SK-N-SH (cell line): ENCODE measurements around the gene CLINT1. TPM values are rescaled to one million over a fixed set of nuclear protein-coding genes. Genes with fewer than 3 reads are reported as not detected.

ENCODE experiments used
- CTCF ChIA-PET: fragments of 300-600, 350-600 bp; formaldehyde crosslinking; extraction: SDS; loops from one replicate; lab custom pipeline; 2021; lab: Yijun Ruan, JAX
- POLR2A ChIA-PET: fragments of 350-600 bp; sonication (Branson Sonifier 250); formaldehyde crosslinking; extraction: SDS; loops from one replicate; lab custom pipeline; 2020; ENCODE audit warnings: antibody characterized with exemption, inconsistent platforms; lab: Yijun Ruan, JAX
- DNase-seq: peaks from one replicate; pipeline ENCODE4 v3.0.0; 2012
- H2AFZ ChIP-seq: fragments of 200-600 bp; sonication (generic); 2 replicates; pipeline ENCODE4 v1.8.1; 2016; ENCODE audit warnings: antibody characterized with exemption, mild to moderate bottlenecking, low read depth
- H3F3A ChIP-seq: fragments of 200-600 bp; sonication (generic); replicated peaks from 2 replicates; pipeline ENCODE3; 2016; ENCODE audit warnings: antibody characterized with exemption, mild to moderate bottlenecking; ENCODE audit not compliant: insufficient read depth
- H3K27ac ChIP-seq, 2 experiments: fragments of 200-500 bp in 1 of 2; fragments of 200-600 bp in 1 of 2; sonication (Bioruptor generic) in 1 of 2; sonication (generic), shearing (Covaris generic) in 1 of 2; 2 replicates each; pipeline versions ENCODE4 v1.5.1 to v1.6.1; 2014 to 2016; ENCODE audit warnings: low read depth in 2 of 2, inconsistent platforms in 1 of 2, low read length in 1 of 2, mild to moderate bottlenecking in 1 of 2, mixed read lengths in 1 of 2
- H3K27me3 ChIP-seq: fragments of 200-600 bp; sonication (generic), shearing (Covaris generic); 2 replicates; pipeline ENCODE4 v1.6.1; 2016; ENCODE audit warnings: mixed run types; ENCODE audit not compliant: insufficient read depth
- H3K36me3 ChIP-seq, 2 experiments: fragments of 200-500 bp in 1 of 2; fragments of 200-600 bp in 1 of 2; sonication (Bioruptor generic) in 1 of 2; sonication (generic) in 1 of 2; replicated peaks in 1 of 2; 2 replicates each; pipeline versions ENCODE3 to v1.5.1; 2014 to 2016; ENCODE audit warnings: low read length in 1 of 2, mild to moderate bottlenecking in 1 of 2; ENCODE audit not compliant: insufficient read depth in 2 of 2, control insufficient read depth in 1 of 2
- H3K4me1 ChIP-seq, 2 experiments: fragments of 200-500 bp in 1 of 2; fragments of 200-600 bp in 1 of 2; sonication (Bioruptor generic) in 1 of 2; sonication (generic), shearing (Covaris generic) in 1 of 2; 2 replicates each; pipeline versions ENCODE4 v1.5.1 to v1.6.1; 2014 to 2016; ENCODE audit warnings: low read depth in 1 of 2, low read length in 1 of 2, mixed run types in 1 of 2; ENCODE audit not compliant: insufficient read depth in 2 of 2, control insufficient read depth in 1 of 2
- H3K4me2 ChIP-seq: fragments of 200-600 bp; sonication (generic), shearing (Covaris generic); 2 replicates; pipeline ENCODE4 v1.6.1; 2017; ENCODE audit warnings: mixed run types
- H3K4me3 ChIP-seq, 2 experiments: fragments of 200-500 bp in 1 of 2; fragments of 200-600 bp in 1 of 2; sonication (Bioruptor generic) in 1 of 2; sonication (generic), shearing (Covaris generic) in 1 of 2; 2 replicates each; pipeline versions ENCODE4 v1.5.1 to v1.8.1; 2014 to 2016; ENCODE audit warnings: low read depth in 2 of 2, inconsistent platforms in 1 of 2, low read length in 1 of 2, mild to moderate bottlenecking in 1 of 2, mixed read lengths in 1 of 2, moderate library complexity in 1 of 2
- H3K79me2 ChIP-seq: fragments of 200-600 bp; sonication (generic); 2 replicates; pipeline ENCODE4 v1.8.1; 2017; ENCODE audit warnings: mild to moderate bottlenecking; ENCODE audit not compliant: insufficient read depth
- H3K9ac ChIP-seq: fragments of 200-600 bp; sonication (generic); 2 replicates; pipeline ENCODE4 v1.6.1; 2017; ENCODE audit warnings: mixed run types
- H3K9me2 ChIP-seq: fragments of 200-600 bp; sonication (generic); 2 replicates; pipeline ENCODE4 v1.6.1; 2017; ENCODE audit warnings: mixed run types
- H3K9me3 ChIP-seq: fragments of 200-600 bp; sonication (generic); 2 replicates; pipeline ENCODE4 v1.6.1; 2017; ENCODE audit warnings: mixed run types, mild to moderate bottlenecking, moderate library complexity
- H4K20me1 ChIP-seq: fragments of 200-600 bp; sonication (generic); 2 replicates; pipeline ENCODE4 v1.6.1; 2017; ENCODE audit warnings: mild to moderate bottlenecking, mixed run types; ENCODE audit not compliant: insufficient read depth
- CHD2 ChIP-seq: fragments of 150-350 bp; IDR thresholded peaks from 2 replicates; pipeline ENCODE4 v1.6.1; 2018; ENCODE audit warnings: low read length; ENCODE audit not compliant: partially characterized antibody
- ELF1 ChIP-seq: IDR thresholded peaks from 2 replicates; pipeline ENCODE4 v1.4.0; 2012
- FOXJ3 ChIP-seq: sonication (generic); formaldehyde crosslinking; IDR thresholded peaks from 2 replicates; pipeline ENCODE4 v1.5.1; 2020; ENCODE audit warnings: mild to moderate bottlenecking, missing genetic modification reagents
- FOXM1 ChIP-seq: IDR thresholded peaks from 2 replicates; pipeline ENCODE4 v1.4.0; 2012; ENCODE audit warnings: low read depth, mild to moderate bottlenecking
- GATA2 ChIP-seq: sonication (generic); formaldehyde crosslinking; IDR thresholded peaks from 2 replicates; pipeline ENCODE4 v1.5.0; 2020; ENCODE audit warnings: mild to moderate bottlenecking, missing genetic modification reagents
- IRF3 ChIP-seq: fragments of 150-350 bp; IDR thresholded peaks from 2 replicates; pipeline ENCODE4 v1.6.1; 2016; ENCODE audit warnings: mild to moderate bottlenecking, low read depth, low read length
- MAX ChIP-seq: IDR thresholded peaks from 2 replicates; pipeline ENCODE4 v1.4.0; 2012; ENCODE audit warnings: low read depth
- MEF2A ChIP-seq: IDR thresholded peaks from 2 replicates; pipeline ENCODE4 v1.4.0; 2012; ENCODE audit warnings: low read depth, borderline replicate concordance
- POLR2AphosphoS5 ChIP-seq: IDR thresholded peaks from 2 replicates; pipeline ENCODE4 v1.6.1; 2012; ENCODE audit warnings: low read depth, low read length
- RFX5 ChIP-seq: IDR thresholded peaks from 2 replicates; pipeline ENCODE4 v1.6.1; 2012; ENCODE audit warnings: mild to moderate bottlenecking, improper control_type of control experiment, low read length
- TAF1 ChIP-seq: IDR thresholded peaks from 2 replicates; pipeline ENCODE4 v1.6.1; 2012; ENCODE audit warnings: low read depth, mild to moderate bottlenecking, low read length, moderate library complexity, borderline replicate concordance
- USF1 ChIP-seq: IDR thresholded peaks from 2 replicates; pipeline ENCODE4 v1.4.0; 2012; ENCODE audit warnings: low read depth, borderline replicate concordance
- ZBTB33 ChIP-seq: IDR thresholded peaks from 2 replicates; pipeline ENCODE4 v1.4.0; 2012; ENCODE audit warnings: low read depth, borderline replicate concordance
- WGBS: methylation state at CpG from one replicate; pipeline ENCODE4 v1.1.6; 2017; ENCODE audit warnings: low lambda C conversion rate; 5-methylcytosine and 5-hydroxymethylcytosine counted together
- polyA plus RNA-seq, 3 experiments: library from polyadenylated mRNA; depleted of rRNA; stranded (reverse); fragments of >200 nt; gene quantifications; 2 replicates each; pipeline ENCODE4 v1.2.3, GENCODE V29; 2012

Gene CLINT1
- polyA plus RNA-seq, 1 of the 3 experiments (the other 2 are of a cell fraction): 65.4 TPM

GRCh38 chr5:157864067-157864466 lies 5.1 kb upstream of the CLINT1 start (continued):
- TF ChIP-seq FOXM1 (no peak), IRF3 (no peak), POLR2AphosphoS5 (no peak)
- TF ChIP-seq, all 33 proteins: peak for 0

GRCh38 chr5:157862183-157862851 lies 3.4 kb upstream of the CLINT1 start:
- H3K4me2 ChIP-seq: no peak overlapping the region
- H3K9me3 ChIP-seq: no peaks in the 10 kb centered on the region
- H3K4me1 ChIP-seq: peaks cover 0 to 2% of the 10 kb centered on the region in 2 experiments; a peak in 2 of 4 replicates
- H3K36me3 ChIP-seq: no peaks in the 10 kb centered on the region
- peaks cover 6% of the 10 kb centered on the region; the same call in 1 of the 2 replicates for H4K20me1 ChIP-seq
- no peak overlapping the region for H3K27ac ChIP-seq
- DNase-seq: no peak
- no peak overlapping the region for H3K9ac ChIP-seq
- ChIA-PET CTCF (no interaction called here), POLR2A (no interaction called here)
- peaks cover 16% of the 10 kb centered on the region for H3K79me2 ChIP-seq
- no peaks in the 10 kb centered on the region for H3K9me2 ChIP-seq
- WGBS: 71% methylated on average over 6 of the region's 6 CpGs
- H3K27me3 ChIP-seq: no peaks in the 10 kb centered on the region
- H3K4me3 ChIP-seq: no peak overlapping the region
- H3F3A ChIP-seq: no peaks in the 10 kb centered on the region
- TF ChIP-seq USF1 (no peak), ZBTB33 (no peak), GATA2 (CRISPR knock-in tag) (no peak), CHD2 (no peak), FOXM1 (no peak), MEF2A (no peak), TAF1 (no peak), ELF1 (no peak), RFX5 (no peak), MAX (no peak), FOXJ3 (CRISPR knock-in tag) (no peak)
- H2AFZ ChIP-seq: no peak overlapping the region
